WERI-Rb-1 (cell line): ENCODE measurements around the gene MYH14.

Experiments used
- DNase-seq: peaks from one replicate; pipeline ENCODE4 v3.0.0-alpha.2; 2020
- H3K27ac ChIP-seq: fragments of 250-450 bp; sonication (Bioruptor Pico); 2 replicates; pipeline ENCODE4 v1.5.1; 2020; ENCODE audit warnings: mild to moderate bottlenecking, moderate library complexity
- H3K27me3 ChIP-seq: fragments of 250-450 bp; sonication (Bioruptor Pico); 2 replicates; pipeline ENCODE4 v1.5.1; 2021; ENCODE audit warnings: mild to moderate bottlenecking, low read depth, moderate library complexity; ENCODE audit not compliant: insufficient read depth, severe bottlenecking
- H3K36me3 ChIP-seq: fragments of 250-450 bp; sonication (Bioruptor Pico); 2 replicates; pipeline ENCODE4 v1.5.1; 2020; ENCODE audit warnings: mild to moderate bottlenecking, moderate library complexity
- H3K4me3 ChIP-seq: 2 replicates; pipeline ENCODE4 v1.5.1; 2011; ENCODE audit warnings: low read depth, mild to moderate bottlenecking, control low read depth, low read length
- H3K9me3 ChIP-seq: fragments of 250-450 bp; sonication (Bioruptor Pico); 2 replicates; pipeline ENCODE4 v1.5.1; 2021; ENCODE audit warnings: mild to moderate bottlenecking, moderate library complexity; ENCODE audit not compliant: severe bottlenecking
- TF ChIP-seq, protein P1 (sequence below): IDR thresholded peaks from 2 replicates; pipeline ENCODE4 v1.5.1; 2011; ENCODE audit warnings: low read depth, mild to moderate bottlenecking, control low read depth, inconsistent platforms, low read length

Gene MYH14

DNA sequence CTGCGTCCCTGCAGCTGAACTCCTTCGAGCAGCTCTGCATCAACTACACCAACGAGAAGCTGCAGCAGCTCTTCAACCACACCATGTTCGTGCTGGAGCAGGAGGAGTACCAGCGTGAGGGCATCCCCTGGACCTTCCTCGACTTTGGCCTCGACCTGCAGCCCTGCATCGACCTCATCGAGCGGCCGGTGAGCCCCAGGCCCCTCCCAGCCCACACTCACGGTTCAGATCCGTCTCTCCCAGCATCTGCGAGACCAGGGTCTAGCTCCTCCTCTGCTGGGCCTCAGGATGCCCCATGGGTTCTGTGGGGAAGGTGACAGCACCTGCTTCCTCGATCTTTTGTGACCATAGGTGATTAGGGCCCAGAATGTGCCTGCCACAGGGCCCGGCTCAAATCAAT is 46.2 kb downstream of the MYH14 start:
- H3K9me3 ChIP-seq: peaks cover 19% of the 10 kb centered on the region
- no peak overlapping the region for H3K27ac ChIP-seq
- peaks cover 63% of the 10 kb centered on the region for H3K27me3 ChIP-seq
- TF ChIP-seq, protein P1, sequence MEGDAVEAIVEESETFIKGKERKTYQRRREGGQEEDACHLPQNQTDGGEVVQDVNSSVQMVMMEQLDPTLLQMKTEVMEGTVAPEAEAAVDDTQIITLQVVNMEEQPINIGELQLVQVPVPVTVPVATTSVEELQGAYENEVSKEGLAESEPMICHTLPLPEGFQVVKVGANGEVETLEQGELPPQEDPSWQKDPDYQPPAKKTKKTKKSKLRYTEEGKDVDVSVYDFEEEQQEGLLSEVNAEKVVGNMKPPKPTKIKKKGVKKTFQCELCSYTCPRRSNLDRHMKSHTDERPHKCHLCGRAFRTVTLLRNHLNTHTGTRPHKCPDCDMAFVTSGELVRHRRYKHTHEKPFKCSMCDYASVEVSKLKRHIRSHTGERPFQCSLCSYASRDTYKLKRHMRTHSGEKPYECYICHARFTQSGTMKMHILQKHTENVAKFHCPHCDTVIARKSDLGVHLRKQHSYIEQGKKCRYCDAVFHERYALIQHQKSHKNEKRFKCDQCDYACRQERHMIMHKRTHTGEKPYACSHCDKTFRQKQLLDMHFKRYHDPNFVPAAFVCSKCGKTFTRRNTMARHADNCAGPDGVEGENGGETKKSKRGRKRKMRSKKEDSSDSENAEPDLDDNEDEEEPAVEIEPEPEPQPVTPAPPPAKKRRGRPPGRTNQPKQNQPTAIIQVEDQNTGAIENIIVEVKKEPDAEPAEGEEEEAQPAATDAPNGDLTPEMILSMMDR: no peak
- no peak overlapping the region for H3K4me3 ChIP-seq
- H3K36me3 ChIP-seq: no peaks in the 10 kb centered on the region
- DNase-seq: no peak

DNA sequence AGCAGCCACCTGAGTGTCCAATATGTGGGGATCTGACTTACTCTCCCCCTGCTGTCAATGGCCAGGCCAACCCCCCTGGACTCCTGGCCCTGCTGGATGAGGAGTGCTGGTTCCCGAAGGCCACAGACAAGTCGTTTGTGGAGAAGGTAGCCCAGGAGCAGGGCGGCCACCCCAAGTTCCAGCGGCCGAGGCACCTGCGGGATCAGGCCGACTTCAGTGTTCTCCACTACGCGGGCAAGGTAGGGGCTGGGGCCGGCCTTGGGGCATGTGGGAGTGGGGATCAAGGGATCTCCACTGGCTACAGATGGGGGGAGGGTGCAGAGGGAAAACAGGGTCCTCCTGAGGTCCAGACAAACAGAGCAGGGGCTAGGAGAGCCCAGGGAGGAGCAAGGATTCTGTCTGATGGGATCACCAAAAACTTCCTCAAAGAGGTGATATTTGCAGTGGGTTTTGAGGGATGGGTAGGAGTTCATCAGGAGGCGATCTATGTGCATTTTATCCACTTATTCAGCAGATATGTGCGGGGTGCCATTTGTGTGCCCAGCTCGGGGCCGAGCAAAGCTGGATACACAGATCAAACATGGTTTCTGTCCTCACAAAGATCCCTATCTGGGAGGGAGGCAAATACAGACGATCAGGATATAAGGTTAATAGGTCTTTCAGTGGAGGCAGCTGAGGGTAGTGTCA is 47.2 kb downstream of the MYH14 start:
- no peak for DNase-seq
- Histone ChIP-seq H3K27me3 (peaks cover 56% of the 10 kb centered on the region), H3K4me3 (no peak overlapping the region), H3K9me3 (peaks cover 21% of the 10 kb centered on the region), H3K36me3 (no peaks in the 10 kb centered on the region), H3K27ac (no peak overlapping the region)
- TF ChIP-seq, protein P1: no peak

GRCh38 chr19:50252111-50252886 is 48.9 kb downstream of the MYH14 start:
- TF ChIP-seq, protein P1: peak; percentile 82
- H3K27ac ChIP-seq: no peak overlapping the region
- peaks cover 29% of the 10 kb centered on the region for H3K9me3 ChIP-seq
- H3K36me3 ChIP-seq: no peaks in the 10 kb centered on the region
- no peak overlapping the region for H3K4me3 ChIP-seq
- peaks cover 46% of the 10 kb centered on the region for H3K27me3 ChIP-seq
- DNase-seq: peak; percentile 35

DNA sequence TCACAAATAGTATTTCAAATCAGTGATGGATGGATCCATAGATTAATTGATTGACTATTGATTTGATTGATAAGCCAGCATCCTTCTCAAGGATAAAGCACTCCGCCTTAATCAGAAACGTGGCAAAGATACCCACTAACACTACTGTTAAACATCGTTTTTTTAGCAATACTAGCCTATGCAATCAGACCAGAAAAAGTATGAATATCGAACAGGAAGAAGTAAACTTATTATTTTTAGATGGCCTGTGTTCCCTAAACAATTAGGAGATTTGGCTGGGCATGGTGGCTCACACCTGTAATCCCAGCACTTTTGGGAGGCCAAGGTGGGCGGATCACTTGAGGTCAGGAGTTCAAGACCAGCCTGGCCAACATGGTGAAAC is 49.5 kb downstream of the MYH14 start:
- Histone ChIP-seq H3K27me3 (peaks cover 40% of the 10 kb centered on the region), H3K9me3 (peaks cover 30% of the 10 kb centered on the region), H3K27ac (no peak overlapping the region), H3K4me3 (no peak overlapping the region), H3K36me3 (no peaks in the 10 kb centered on the region)
- TF ChIP-seq, protein P1: no peak
- DNase-seq: no peak

- Histone ChIP-seq H3K36me3 (no peaks in the 10 kb centered on the region), H3K27me3 (peaks cover 28% of the 10 kb centered on the region), H3K27ac (no peak overlapping the region), H3K9me3 (peaks cover 34% of the 10 kb centered on the region), H3K4me3 (no peak overlapping the region)
- TF ChIP-seq, protein P1: peak; percentile 47
- DNase-seq: no peak
These were observed 51.7 kb downstream of the MYH14 start for GRCh38 chr19:50255115-50255514.
